ENCODE results near the gene MGAT4C.
"Not testable (repeated sequence)": the region's sequence is repeated elsewhere in the genome, so short reads cannot be mapped to it uniquely, and the experiment has no call there.

Gene MGAT4C

GRCh38 chr12:86256163-86256562, at the start of gene MGAT4C:
Gene MGAT4C (minus strand): TSS chr12:86256391.
- DNase-seq, result no peak

- DNase-seq, result not testable (repeated sequence)
Observed at GRCh38 chr12:86296396-86296795, 40.2 kb upstream of the MGAT4C start.

DNA sequence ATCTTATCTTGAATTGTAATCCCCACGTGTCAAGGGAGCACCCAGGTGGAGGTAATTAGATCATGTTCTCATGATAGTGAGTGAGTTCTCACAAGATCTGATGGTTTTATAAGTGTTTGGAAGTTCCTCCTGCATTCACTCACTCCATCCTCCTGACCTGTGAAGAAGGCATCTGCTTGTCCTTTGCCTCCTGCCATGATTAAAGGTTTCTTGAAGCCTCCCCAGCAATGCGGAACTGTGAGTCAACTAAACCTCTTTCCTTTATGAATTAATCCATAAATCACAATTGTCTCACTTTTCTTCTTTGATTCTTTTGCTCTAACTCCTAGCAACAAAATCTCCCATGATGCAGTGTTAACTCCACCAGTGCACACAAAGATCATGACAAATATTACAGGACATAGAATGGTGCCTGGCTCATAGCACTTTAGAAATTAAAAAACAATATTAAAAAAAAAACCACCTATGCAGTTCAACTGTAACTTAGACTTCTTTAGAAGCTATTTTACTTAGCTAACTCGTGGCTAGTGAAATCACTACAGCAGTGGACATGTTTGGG, 37.6 kb upstream of the MGAT4C start:
- no peak for DNase-seq

DNA sequence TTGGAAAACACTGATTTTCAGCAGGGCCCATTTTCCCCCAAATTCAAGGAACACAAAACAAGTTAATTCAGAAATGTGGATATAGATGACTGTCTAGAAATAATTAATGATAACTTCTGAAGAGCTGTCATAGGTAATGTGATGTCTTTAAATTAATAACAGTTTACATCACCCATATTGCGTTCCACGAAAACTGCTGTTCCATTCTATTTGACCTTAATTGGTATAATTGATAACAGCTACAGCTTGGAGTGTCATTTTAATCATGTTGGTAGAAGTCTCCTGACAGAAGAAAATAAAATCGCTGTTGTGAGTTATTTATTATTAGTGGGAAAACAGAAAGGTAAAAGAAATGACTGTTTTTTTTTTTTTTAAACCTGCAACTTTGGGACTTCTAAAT, 36.3 kb upstream of the MGAT4C start:
- no peak for DNase-seq

DNA sequence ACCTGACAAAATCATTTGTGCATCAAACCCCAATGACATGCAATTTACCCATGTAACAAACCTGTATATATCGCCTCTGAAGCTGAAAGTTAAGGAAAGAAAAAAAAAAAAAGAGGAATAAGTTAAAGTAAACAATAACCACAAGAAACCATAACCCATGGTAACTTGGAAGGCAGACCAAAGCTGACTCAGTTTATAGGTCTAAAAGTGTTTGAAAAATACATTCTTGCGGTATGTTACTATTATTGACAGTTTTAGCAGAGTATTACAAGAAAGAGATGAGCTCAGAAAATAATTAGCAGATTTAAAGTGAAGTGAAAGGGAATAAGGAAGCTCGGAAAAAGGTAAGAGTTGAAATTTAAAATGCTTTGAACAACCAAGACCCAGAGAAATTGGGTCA, 34.4 kb upstream of the MGAT4C start:
- DNase-seq, result no peak

GRCh38 chr12:86286119-86286518, 29.9 kb upstream of the MGAT4C start:
- DNase-seq, result no peak

DNA sequence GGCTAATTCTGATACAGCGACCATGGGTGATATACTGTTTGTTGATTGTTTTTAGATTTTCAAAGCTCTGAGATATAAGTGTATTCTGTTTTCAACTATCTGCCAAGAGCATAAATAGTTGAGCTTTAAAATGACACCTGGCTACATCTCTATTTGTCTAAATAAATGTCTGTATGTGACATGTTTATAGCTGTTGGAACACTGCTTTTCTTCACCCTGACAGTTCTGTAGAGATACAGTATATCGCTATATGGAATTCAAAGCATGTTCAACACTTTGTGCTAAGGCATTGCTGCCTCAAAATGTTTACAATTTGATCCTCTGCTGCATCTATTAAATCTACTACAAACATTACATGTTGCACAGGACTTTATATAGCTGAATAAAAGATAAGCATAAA, 27.4 kb upstream of the MGAT4C start:
- no peak for DNase-seq

- no peak for DNase-seq
Observed at GRCh38 chr12:86275356-86275755, 19.2 kb upstream of the MGAT4C start.

GRCh38 chr12:86265329-86265695, 9.1 kb upstream of the MGAT4C start:
- DNase-seq, result no peak

GRCh38 chr12:86264451-86265328, 8.5 kb upstream of the MGAT4C start:
- no peak for DNase-seq

GRCh38 chr12:86261578-86261977, 5.4 kb upstream of the MGAT4C start:
- no peak for DNase-seq

GRCh38 chr12:86261142-86261541, 5.0 kb upstream of the MGAT4C start:
- DNase-seq, result no peak

DNA sequence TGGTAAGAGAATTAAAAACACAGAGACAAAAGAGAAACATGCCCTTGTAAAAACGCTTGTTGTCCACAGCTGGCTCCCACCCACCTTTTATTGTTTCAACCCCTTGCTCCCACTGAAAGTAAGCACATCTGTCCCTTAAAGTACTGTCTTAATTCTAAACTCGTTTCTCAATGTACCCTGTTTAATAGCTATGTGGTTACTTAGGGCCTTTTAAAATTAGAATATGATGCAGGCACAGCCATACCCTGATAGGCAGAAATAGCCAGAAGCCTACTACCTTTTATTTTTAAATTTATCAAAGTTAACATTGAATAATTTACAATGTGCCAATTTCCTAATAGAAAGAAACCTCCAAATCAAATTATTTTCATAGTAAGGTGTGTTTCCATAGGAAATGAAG, 4.0 kb upstream of the MGAT4C start:
- DNase-seq, result no peak

- DNase-seq, result no peak
Observed at GRCh38 chr12:86257134-86257533, 943 bp upstream of the MGAT4C start.

DNA sequence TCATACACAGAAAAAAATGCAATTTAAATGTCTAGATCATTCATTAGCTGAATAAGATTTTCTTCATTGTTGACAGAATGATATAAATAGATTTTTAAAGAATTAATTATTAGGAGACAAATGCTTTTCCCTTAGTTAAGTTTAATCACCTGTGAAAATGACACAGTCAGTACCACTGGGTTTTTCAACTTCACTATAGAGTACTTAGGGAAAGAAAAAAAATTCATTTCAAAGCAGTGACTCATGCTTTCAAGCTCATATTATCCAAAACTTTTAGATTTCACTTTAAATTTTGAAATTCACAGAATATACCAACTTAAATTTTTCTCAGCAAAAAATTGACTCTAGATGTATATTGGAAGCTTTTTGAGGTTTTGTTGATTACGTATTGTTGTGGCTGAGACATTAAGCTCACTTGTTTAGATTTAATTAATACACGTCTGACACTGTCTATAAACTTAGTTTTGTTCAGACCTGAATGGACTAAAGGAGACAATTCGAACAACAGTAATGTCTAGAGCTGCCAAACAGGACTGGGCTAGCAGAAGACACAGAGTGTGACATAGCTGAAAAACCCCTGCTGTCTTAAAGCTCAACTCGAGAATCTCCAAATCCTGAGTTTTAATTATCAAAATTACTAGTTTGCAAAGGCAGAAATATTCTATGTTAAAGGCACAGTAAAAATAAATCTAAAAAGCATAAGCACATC, 1.6 kb downstream of the MGAT4C start:
- no peak for DNase-seq

GRCh38 chr12:86249851-86250250, 6.3 kb downstream of the MGAT4C start:
- no peak for DNase-seq

GRCh38 chr12:86249276-86249675, 6.9 kb downstream of the MGAT4C start:
- DNase-seq, result no peak

DNA sequence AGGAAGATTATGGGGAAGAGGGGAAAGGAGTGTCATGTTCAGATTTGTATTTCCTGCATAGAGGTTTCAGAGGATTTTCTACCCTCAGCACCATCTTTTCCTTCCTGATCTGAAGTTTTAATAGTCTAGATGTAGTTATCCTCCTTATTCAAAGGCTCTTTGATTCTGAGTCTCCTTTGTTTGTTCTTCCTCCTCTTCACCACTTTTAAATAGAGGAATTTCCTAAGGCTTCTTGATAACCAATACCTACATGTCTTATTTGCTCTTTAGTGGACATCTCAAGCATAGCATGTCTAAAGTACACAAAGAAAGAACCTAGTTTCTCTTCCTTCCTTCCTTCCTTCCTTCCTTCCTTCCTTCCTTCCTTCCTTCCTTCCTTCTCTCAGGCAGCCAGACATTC, 8.3 kb downstream of the MGAT4C start:
- DNase-seq, result no peak

GRCh38 chr12:86241600-86241999, 14.6 kb downstream of the MGAT4C start:
- no peak for DNase-seq

- no peak for DNase-seq
Observed at GRCh38 chr12:86234316-86234855, 21.8 kb downstream of the MGAT4C start.

DNA sequence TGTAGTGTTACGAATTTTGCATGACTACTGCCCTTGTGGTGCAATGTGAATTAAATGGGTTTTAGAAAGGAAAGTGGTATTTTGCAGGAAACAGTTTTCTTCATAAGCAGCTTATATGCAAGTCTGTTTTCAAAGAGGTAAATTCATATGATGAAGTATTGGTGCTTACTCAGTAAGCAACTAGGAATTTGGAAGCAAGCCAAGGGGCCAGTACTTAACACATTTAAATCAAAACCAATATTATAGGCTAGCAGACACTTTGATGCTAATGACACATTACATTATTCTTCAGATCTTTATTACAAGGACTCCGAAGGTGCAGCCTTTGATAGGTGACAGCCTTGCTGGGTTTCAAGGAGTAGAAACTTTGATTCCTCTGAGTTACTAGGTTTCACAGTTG, 23.1 kb downstream of the MGAT4C start:
- DNase-seq, result no peak

- DNase-seq, result no peak
Observed at GRCh38 chr12:86230516-86231146, 25.6 kb downstream of the MGAT4C start.

- no peak for DNase-seq
Observed at GRCh38 chr12:86229772-86230171, 26.4 kb downstream of the MGAT4C start.

All from CD4-positive, alpha-beta T cell treated with Interleukin-1 beta for 1 hour (primary cell).